Measurements from ENCODE around the gene LRMDA. TPM values are rescaled to one million over a fixed set of nuclear protein-coding genes. Genes with fewer than 3 reads are reported as not detected.

The LRMDA gene
- total and polyA plus RNA-seq, 2 of the 8 experiments (the other 6 are each of a cell fraction or from before 2014, with no cell fraction given): 0.86 to 2.8 TPM

DNA sequence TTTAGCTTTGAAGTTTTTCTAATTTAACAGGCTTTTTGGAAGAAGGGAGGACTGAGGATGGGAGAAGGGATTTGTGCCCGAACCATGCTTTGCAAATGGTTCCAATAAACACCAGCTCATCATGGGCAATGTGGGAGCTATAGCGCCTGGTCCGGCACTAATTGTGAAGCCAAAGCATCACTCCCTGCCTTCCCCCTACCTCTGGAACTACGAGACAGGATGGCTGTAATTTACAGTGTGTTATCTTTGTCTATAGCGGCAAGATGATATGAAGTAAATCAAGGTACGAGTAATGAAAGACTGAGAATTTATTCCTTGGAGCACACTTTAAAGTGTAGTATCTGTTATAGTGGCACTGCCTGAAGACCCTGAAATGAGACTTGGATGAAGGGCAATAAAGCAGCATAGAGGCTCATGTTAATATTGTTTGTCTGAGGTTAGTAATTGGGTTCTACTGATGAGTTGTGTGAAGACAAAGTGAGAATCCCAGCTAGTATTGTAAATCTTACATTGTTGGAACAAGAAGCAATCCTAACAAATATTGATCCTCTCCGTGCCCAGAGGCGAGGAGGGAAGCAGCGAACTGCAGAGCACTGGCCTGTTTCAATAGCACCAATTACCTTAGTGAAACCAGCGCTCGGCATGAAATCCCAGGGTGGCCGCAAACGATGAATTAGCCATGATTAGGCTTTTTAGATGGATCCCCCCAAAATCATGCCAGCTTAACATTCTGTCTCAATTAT, 507.1 kb downstream of the LRMDA start:
- Histone ChIP-seq H3K23me2 (ENCODE audit: low read depth, low read length) (no peaks in the 10 kb centered on the region), H3K18ac (ENCODE audit: extremely low read depth, low read length) (no peak overlapping the region), H2BK15ac (ENCODE audit: low read length) (no peak overlapping the region), H3K4ac (replicated peaks; ENCODE audit: insufficient read length, low read depth, low read length) (no peak overlapping the region), H3K4me1 (replicated peaks in 1 of 4; ENCODE audit: control insufficient read depth in 3 of 4, insufficient read depth in 4 of 4, low read length in 3 of 4) (no peaks in the 10 kb centered on the region), H3K23ac (ENCODE audit: insufficient read length) (no peak overlapping the region), H3K79me1 (ENCODE audit: low read depth, low read length) (no peaks in the 10 kb centered on the region), H3K9ac (replicated peaks in 1 of 4; ENCODE audit: extremely low read depth in 1 of 4, low read depth in 3 of 4, low read length in 3 of 4) (no peak overlapping the region), H2AK5ac (ENCODE audit: low read depth, low read length) (no peak overlapping the region), H2BK20ac (ENCODE audit: low read length) (no peak overlapping the region), H3K27ac (ENCODE audit: low read depth, low read length) (no peak overlapping the region), H3K4me2 (ENCODE audit: insufficient read depth in 1 of 2, low read depth in 2 of 2, low read length in 2 of 2) (no peak overlapping the region), H2BK5ac (ENCODE audit: low read depth, low read length) (no peak overlapping the region), H4K20me1 (replicated peaks in 1 of 2; ENCODE audit: control insufficient read depth in 1 of 2, insufficient read depth in 2 of 2, low read length in 2 of 2) (no peaks in the 10 kb centered on the region), H3K9me3 (ENCODE audit: insufficient read depth in 2 of 2, low read depth in 1 of 2, low read length in 1 of 2) (no peaks in the 10 kb centered on the region), H3K27me3 (replicated peaks in 1 of 4; ENCODE audit: control insufficient read depth in 3 of 4, extremely low read depth in 1 of 4, insufficient read depth in 3 of 4, low read length in 3 of 4) (no peaks in the 10 kb centered on the region; a peak in 1 of 7 replicates), H3K14ac (ENCODE audit: insufficient read length) (no peak overlapping the region), H2BK12ac (ENCODE audit: low read depth, low read length) (no peak overlapping the region), H4K91ac (replicated peaks; ENCODE audit: insufficient read length, low read length) (no peak overlapping the region), H3K79me2 (ENCODE audit: control insufficient read depth in 1 of 2, insufficient read depth in 2 of 2, low read length in 2 of 2) (no peaks in the 10 kb centered on the region), H4K8ac (ENCODE audit: extremely low read depth, insufficient read depth, low read length) (no peak overlapping the region), H3K56ac (replicated peaks; ENCODE audit: insufficient read length, low read depth, low read length) (no peak overlapping the region), H2BK120ac (replicated peaks; ENCODE audit: low read depth, low read length) (no peak overlapping the region), H3K4me3 (ENCODE audit: extremely low read depth in 1 of 4, insufficient read depth in 2 of 4, low read depth in 3 of 4, low read length in 4 of 4) (no peak overlapping the region), H2AFZ (ENCODE audit: low read length) (no peak overlapping the region), H3K36me3 (ENCODE audit: control insufficient read depth in 2 of 4, insufficient read depth in 4 of 4, low read length in 3 of 4) (no peaks in the 10 kb centered on the region), H4K5ac (ENCODE audit: insufficient read length, low read depth, low read length) (no peak overlapping the region)
- WGBS, 2 experiments (ENCODE audit: extremely low coverage in 1 of 2, insufficient coverage in 1 of 2, insufficient read length in 1 of 2, insufficient replicate concordance in 2 of 2, low coverage in 1 of 2, low lambda C conversion rate in 2 of 2, missing lambda C conversion rate in 1 of 2): 95% methylated on average over 13 of the region's 13 CpGs; no CpG with 5 or more reads in 1 of the 2 experiments
- DNase-seq (ENCODE audit: low read depth in 1 of 2, low spot score in 2 of 2): no peak
- ChIA-PET POLR2A (ENCODE audit: partially characterized antibody) (no interaction called here), CTCF (ENCODE audit: partially characterized antibody) (interaction anchor here (0.7 to 1.9 kb wide), 5 partner anchors 9 to 463 kb away, joined by 3 to 5 read pairs (median 5); no protein-coding TSS in a partner anchor)
- TF ChIP-seq MAFK (IDR thresholded peaks at IDR 0.05; ENCODE audit: low read depth, low read length): no peak
- no peak for TF ChIP-seq CTBP2 (IDR thresholded peaks at IDR 0.05; ENCODE audit: borderline replicate concordance, insufficient read depth, insufficient read length, low read length)
- no peak for TF ChIP-seq JUN (IDR thresholded peaks at IDR 0.05; ENCODE audit: low read depth, low read length)
- no peak for TF ChIP-seq BACH1 (IDR thresholded peaks at IDR 0.05; ENCODE audit: low read length)
- TF ChIP-seq HDAC6 (IDR thresholded peaks at IDR 0.05; ENCODE audit: low read depth, low read length): no peak
- FAIRE-seq: no peak
